Left lung (tissue), 14 donors: Measurements from ENCODE around the gene FGF18. TPM values are rescaled to one million over a fixed set of nuclear protein-coding genes. Genes with fewer than 3 reads are reported as not detected.
"Not testable (repeated sequence)": the region's sequence is repeated elsewhere in the genome, so short reads cannot be mapped to it uniquely, and the experiment has no call there.

Source experiments
- ATAC-seq: fragments of 200-7000 bp; cut with Tn5 transposase; one replicate; pipeline ENCODE4 v1.9.1; 2020; ENCODE audit warnings: moderate library complexity
- DNase-seq, 4 donors: peaks; one replicate each; pipeline ENCODE4 v3.0.0-alpha.2; 2013 to 2020
- H3K27ac ChIP-seq, 2 donors: fragments of 200-600 bp; sonication (generic) in 1 of 2; one replicate each; pipeline versions ENCODE4 v1.5.0 to v1.8.0; 2020 to 2021
- H3K27me3 ChIP-seq, 2 donors: fragments of 200-600 bp; sonication (generic) in 1 of 2; one replicate each; pipeline versions ENCODE4 v1.5.0 to v1.8.0; 2020 to 2021
- H3K36me3 ChIP-seq, 2 donors: fragments of 200-600 bp; sonication (generic) in 1 of 2; one replicate each; pipeline versions ENCODE4 v1.5.0 to v1.8.0; 2020 to 2021
- H3K4me1 ChIP-seq, 2 donors: fragments of 200-600 bp; one replicate each; pipeline ENCODE4 v1.8.0; 2021
- H3K4me3 ChIP-seq, 2 donors: fragments of 200-600 bp; sonication (generic) in 1 of 2; one replicate each; pipeline versions ENCODE4 v1.5.0 to v1.8.0; 2020 to 2021; ENCODE audit warnings: mild to moderate bottlenecking in 1 of 2
- H3K9me3 ChIP-seq, 2 donors: fragments of 200-600 bp; sonication (generic) in 1 of 2; one replicate each; pipeline versions ENCODE4 v1.5.0 to v1.8.0; 2020 to 2021
- CTCF ChIP-seq, 2 donors: fragments of 200-600 bp; sonication (generic) in 1 of 2; IDR thresholded peaks; one replicate each; pipeline versions ENCODE4 v1.5.0 to v1.8.0; 2021; ENCODE audit warnings: antibody characterized with exemption in 2 of 2
- intact Hi-C, 2 donors: fragments of 100-400 bp; cut with DNase I; formaldehyde crosslinking; loops; one replicate each; pipeline versions ENCODE4 v1.11.2 to v1.14.2; 2022
- long read RNA-seq, 12 donors: library from polyadenylated mRNA in 2 of 12; unstranded in 2 of 12; transcript quantifications; one replicate each; pipeline ENCODE4 v2.0.0 and lab custom pipeline, GENCODE V29; 2019 to 2026
- polyA plus RNA-seq, 6 donors: library from polyadenylated mRNA; unstranded; fragments of 120-200 nt; gene quantifications; one replicate each; pipeline ENCODE4 v1.2.1, GENCODE V29; 2013; ENCODE audit not compliant: insufficient read length in 6 of 6
- total RNA-seq, 2 donors: library from RNA; stranded (reverse); fragmentation: NEBNext Ultra II Directional; extraction: Animal tissue kit (Norgen Biotek cat#: 25700); gene quantifications; one replicate each; pipeline ENCODE4 v1.2.1, GENCODE V29; 2021
- donor health status: DM: no; HTN: yes; CAD: no.
- donor health status: DM: no; HTN: no; CAD: no.

The FGF18 gene
- total RNA-seq (1 to 10 TPM; 2.3 to 3.1 TPM), polyA plus RNA-seq (10 to 100 TPM in 1 of 6 donors, 1 to 10 TPM in 5; 4.9 to 12.2 (median 7.0) TPM)
- long read RNA-seq, donor 1, transcript FGF18-201 (5 exons, 1,986 nt): major isoform, 9 of 19 reads
- long read RNA-seq, donor 1, partial matches to known transcripts: 10 of 19 reads
- long read RNA-seq, donor 1, other reads (novel, unspliced or antisense): 0 of 19 reads
- long read RNA-seq, donor 2, transcript FGF18-201 (5 exons, 1,986 nt): major isoform, 5 of 5 reads
- long read RNA-seq, donor 2, partial matches to known transcripts: 0 of 5 reads
- long read RNA-seq, donor 2, other reads (novel, unspliced or antisense): 0 of 5 reads
- long read RNA-seq, donor 3, partial matches to known transcripts: 0 of 3 reads
- long read RNA-seq, donor 3, other reads (novel, unspliced or antisense): 0 of 3 reads
- long read RNA-seq, donor 4: 0 reads
- long read RNA-seq, donor 5, partial matches to known transcripts: 0 of 3 reads
- long read RNA-seq, donor 5, other reads (novel, unspliced or antisense): 0 of 3 reads
- long read RNA-seq, donor 6, partial matches to known transcripts: 0 of 1 reads
- long read RNA-seq, donor 6, other reads (novel, unspliced or antisense): 0 of 1 reads
- long read RNA-seq, donor 7, transcript FGF18-201 (5 exons, 1,986 nt): major isoform, 7 of 16 reads
- long read RNA-seq, donor 7, partial matches to known transcripts: 9 of 16 reads
- long read RNA-seq, donor 7, other reads (novel, unspliced or antisense): 0 of 16 reads
- long read RNA-seq, donor 8, partial matches to known transcripts: 0 of 2 reads
- long read RNA-seq, donor 8, other reads (novel, unspliced or antisense): 0 of 2 reads
- long read RNA-seq, donor 9: 0 reads
- long read RNA-seq, donor 10, partial matches to known transcripts: 0 of 3 reads
- long read RNA-seq, donor 10, other reads (novel, unspliced or antisense): 0 of 3 reads
- long read RNA-seq, donor 11, partial matches to known transcripts: 0 of 1 reads
- long read RNA-seq, donor 11, other reads (novel, unspliced or antisense): 0 of 1 reads
- long read RNA-seq, donor 12, partial matches to known transcripts: 0 of 4 reads
- long read RNA-seq, donor 12, other reads (novel, unspliced or antisense): 0 of 4 reads

- H3K9me3 ChIP-seq: no peaks in the 10 kb centered on the region
- no peaks in the 10 kb centered on the region for H3K36me3 ChIP-seq
- peaks cover 0 to 43% of the 10 kb centered on the region in 2 donors for H3K27me3 ChIP-seq
- H3K27ac ChIP-seq: no peak within 1 kb of the TSS
- ATAC-seq (peak; percentile 59), DNase-seq (peak in 2 of 4 donors; percentile 61 to 68)
- H3K4me3 ChIP-seq: peak within 1 kb of the TSS; percentile 33 to 34
- peaks cover 14 to 29% of the 10 kb centered on the region in 2 donors for H3K4me1 ChIP-seq
- intact Hi-C loops: no loop called here
- TF ChIP-seq CTCF (IDR thresholded peaks at IDR 0.05): peak in 1 of 2 donors; percentile 25
Measured at GRCh38 chr5:171418982-171419687, at the start of gene FGF18. FGF18 (plus strand) TSS chr5:171419647; CDS start chr5:171420200, 553 bp downstream.

GRCh38 chr5:171369898-171370297 lies 49.5 kb upstream of the FGF18 start:
- ATAC-seq: no peak
- Histone ChIP-seq H3K9me3 (no peaks in the 10 kb centered on the region), H3K36me3 (no peaks in the 10 kb centered on the region), H3K27me3 (peaks cover 0 to 32% of the 10 kb centered on the region in 2 donors), H3K4me3 (no peak overlapping the region), H3K27ac (no peak overlapping the region), H3K4me1 (no peaks in the 10 kb centered on the region)
- no peak for DNase-seq
- no peak for TF ChIP-seq CTCF (IDR thresholded peaks at IDR 0.05)
- intact Hi-C loops: no loop called here

- H3K9me3 ChIP-seq, H3K36me3 ChIP-seq, ATAC-seq, H3K4me3 ChIP-seq, H3K4me1 ChIP-seq, H3K27ac ChIP-seq, intact Hi-C loops, DNase-seq: not testable (repeated sequence)
- peaks cover 0 to 22% of the 10 kb centered on the region in 2 donors for H3K27me3 ChIP-seq
Measured at GRCh38 chr5:171370881-171371280, 48.6 kb upstream of the FGF18 start.

GRCh38 chr5:171371326-171371725 lies 48.1 kb upstream of the FGF18 start:
- Histone ChIP-seq H3K4me1 (no peaks in the 10 kb centered on the region), H3K27ac (no peak overlapping the region), H3K27me3 (peaks cover 0 to 18% of the 10 kb centered on the region in 2 donors), H3K36me3 (no peaks in the 10 kb centered on the region), H3K4me3 (no peak overlapping the region), H3K9me3 (no peaks in the 10 kb centered on the region)
- intact Hi-C loops: no loop called here
- ATAC-seq (no peak), DNase-seq (no peak)
- no peak for TF ChIP-seq CTCF (IDR thresholded peaks at IDR 0.05)

- no peak overlapping the region for H3K27ac ChIP-seq
- H3K4me1 ChIP-seq: no peaks in the 10 kb centered on the region
- intact Hi-C loops: no loop called here
- H3K9me3 ChIP-seq: no peaks in the 10 kb centered on the region
- H3K36me3 ChIP-seq: no peaks in the 10 kb centered on the region
- ATAC-seq (no peak), DNase-seq (no peak)
- no peak overlapping the region for H3K4me3 ChIP-seq
- TF ChIP-seq CTCF (IDR thresholded peaks at IDR 0.05): no peak
- H3K27me3 ChIP-seq: no peaks in the 10 kb centered on the region
Measured at GRCh38 chr5:171379961-171380360, 39.5 kb upstream of the FGF18 start.

GRCh38 chr5:171384416-171384815 lies 35.0 kb upstream of the FGF18 start:
- peaks cover 3 to 12% of the 10 kb centered on the region in 2 donors for H3K4me1 ChIP-seq
- DNase-seq, intact Hi-C loops, H3K9me3 ChIP-seq, H3K4me3 ChIP-seq, ATAC-seq, H3K36me3 ChIP-seq, H3K27ac ChIP-seq, H3K27me3 ChIP-seq: not testable (repeated sequence)

- peaks cover 9 to 18% of the 10 kb centered on the region in 2 donors for H3K4me1 ChIP-seq
- intact Hi-C loops, ATAC-seq, H3K27ac ChIP-seq, H3K9me3 ChIP-seq, DNase-seq, H3K27me3 ChIP-seq, H3K4me3 ChIP-seq, H3K36me3 ChIP-seq: not testable (repeated sequence)
Measured at GRCh38 chr5:171384999-171385398, 34.4 kb upstream of the FGF18 start.
